NCI-H1105 (cell line): ENCODE data around the gene NLK.

Source experiments
- DNase-seq: peaks from one replicate; lab custom pipeline; 2025; lab: John Stamatoyannopoulos, UW

Gene NLK

GRCh38 chr17:28113269-28113668 lies 70.8 kb downstream of the NLK start:
- no peak for DNase-seq

- no peak for DNase-seq
Measured at GRCh38 chr17:28115046-28115445, 72.6 kb downstream of the NLK start.

DNA sequence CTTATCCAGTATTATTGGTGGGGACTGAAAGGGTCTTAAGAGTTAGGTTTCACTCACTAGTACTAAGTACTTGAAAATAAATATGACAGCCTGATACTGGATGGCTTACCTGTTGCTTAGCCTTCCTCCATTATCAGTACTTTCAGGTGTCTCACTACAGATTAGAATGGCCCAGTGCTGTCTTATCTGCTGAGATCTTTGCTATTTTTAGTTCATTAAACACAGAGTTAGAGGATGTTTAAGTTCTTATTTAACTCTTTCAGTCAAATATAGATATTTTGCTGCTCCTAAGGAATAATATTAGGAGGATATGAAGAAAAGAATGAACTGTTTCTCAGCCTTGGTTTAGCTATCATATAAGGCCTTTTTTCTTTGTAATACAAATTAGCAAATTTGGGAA lies 74.8 kb downstream of the NLK start:
- no peak for DNase-seq

- no peak for DNase-seq
Measured at GRCh38 chr17:28118362-28118761, 75.9 kb downstream of the NLK start.

DNA sequence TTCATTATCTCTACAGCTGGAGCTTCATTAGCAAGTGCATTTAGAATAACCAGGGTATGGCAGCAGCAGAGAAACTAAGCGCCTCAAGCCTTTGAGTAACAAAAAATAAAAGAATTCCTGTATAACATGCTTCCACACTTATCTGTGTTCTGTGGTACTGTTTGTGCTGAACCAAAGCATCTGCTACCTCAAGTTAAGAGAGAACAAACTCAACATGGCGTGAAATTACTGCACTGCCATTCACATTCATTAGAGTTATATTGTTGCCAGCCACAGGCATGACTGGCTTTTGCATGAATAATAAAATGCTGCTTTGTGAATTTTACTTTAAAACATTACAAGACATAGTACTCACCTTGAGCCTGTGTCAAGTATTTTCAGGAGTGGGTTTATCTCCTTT lies 76.6 kb downstream of the NLK start:
- no peak for DNase-seq

DNA sequence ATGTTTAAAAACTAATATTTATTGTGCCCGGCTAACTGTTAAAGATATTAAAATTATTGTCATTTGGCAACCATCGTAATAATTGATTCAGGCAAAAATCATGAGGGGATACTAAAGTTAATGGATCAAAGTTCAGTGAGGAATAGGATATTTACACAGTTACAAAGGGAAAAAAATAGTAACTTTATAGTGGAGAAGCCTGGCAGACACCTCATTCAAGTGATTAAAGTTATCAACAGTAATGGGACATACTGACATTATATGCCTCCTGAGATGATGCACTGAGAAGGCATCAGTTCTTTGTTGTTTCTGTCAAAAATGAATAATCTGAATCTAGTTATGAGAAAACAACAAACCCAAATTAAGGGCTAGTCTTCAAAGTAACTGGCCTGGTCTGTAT lies 77.1 kb downstream of the NLK start:
- DNase-seq, result no peak

DNA sequence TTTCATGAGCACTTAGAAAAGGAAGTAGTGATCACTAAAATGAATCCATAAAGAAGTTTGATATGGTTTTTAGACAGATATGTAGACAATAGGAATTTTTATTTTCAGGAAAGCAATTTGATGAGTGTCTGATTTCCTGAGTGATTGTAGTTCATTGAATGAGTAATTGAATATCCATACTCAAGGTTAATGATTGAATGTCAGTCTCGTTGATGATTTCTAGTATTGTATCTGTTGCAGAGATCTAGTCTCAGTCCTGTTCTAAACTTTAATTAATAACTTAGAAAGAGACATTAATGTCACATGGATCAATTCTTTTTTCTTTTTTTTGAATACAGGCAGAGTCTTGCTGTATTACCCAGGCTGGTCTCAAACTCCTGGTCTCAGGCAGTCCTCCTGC lies 78.3 kb downstream of the NLK start:
- no peak for DNase-seq

DNA sequence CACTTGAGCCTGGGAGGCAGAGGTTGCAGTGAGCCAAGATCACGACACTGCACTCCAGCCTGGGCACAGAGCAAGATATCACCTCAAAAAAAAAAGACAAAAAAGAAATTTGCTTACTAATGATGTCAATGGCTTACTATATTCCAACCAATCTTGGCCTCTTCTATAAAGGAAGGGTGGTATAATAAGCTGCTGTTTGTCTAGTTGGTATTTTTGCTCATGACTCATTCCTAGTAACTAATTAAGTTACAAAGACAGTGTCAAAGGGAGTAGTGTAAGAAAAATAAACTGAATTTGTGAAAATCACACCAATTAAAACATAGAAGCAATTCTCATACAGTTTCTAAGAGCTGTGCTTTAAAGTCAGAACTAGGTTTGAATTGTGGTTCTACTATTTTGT lies 82.5 kb downstream of the NLK start:
- no peak for DNase-seq

- DNase-seq, result no peak
Measured at GRCh38 chr17:28125526-28126378, 83.3 kb downstream of the NLK start.

- DNase-seq, result no peak
Measured at GRCh38 chr17:28127196-28127595, 84.7 kb downstream of the NLK start.

- DNase-seq, result no peak
Measured at GRCh38 chr17:28128779-28129178, 86.3 kb downstream of the NLK start.

GRCh38 chr17:28130472-28130871 lies 88.0 kb downstream of the NLK start:
- DNase-seq, result no peak

- DNase-seq, result no peak
Measured at GRCh38 chr17:28131599-28131998, 89.1 kb downstream of the NLK start.

GRCh38 chr17:28133562-28133970 lies 91.1 kb downstream of the NLK start:
- no peak for DNase-seq

DNA sequence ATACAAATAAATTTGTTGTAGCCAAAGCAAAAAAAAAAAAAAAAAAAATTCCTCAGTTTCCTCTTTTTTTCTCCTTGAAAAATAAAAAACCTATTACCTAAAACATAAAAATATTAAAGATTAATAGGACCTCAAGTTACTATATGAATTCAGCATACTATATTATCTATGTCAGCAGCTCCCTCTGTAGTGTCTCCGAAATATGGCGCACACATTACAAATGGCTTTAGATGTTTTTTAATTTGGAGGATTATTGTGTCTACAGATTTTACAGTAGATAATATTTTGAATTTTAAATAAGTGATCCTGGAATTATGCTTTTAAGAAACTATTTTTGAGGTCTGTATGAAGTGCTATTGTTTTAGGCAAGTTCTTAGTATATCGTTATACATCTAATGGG lies 94.4 kb downstream of the NLK start:
- DNase-seq, result no peak

GRCh38 chr17:28139822-28140221 lies 97.3 kb downstream of the NLK start:
- no peak for DNase-seq

- no peak for DNase-seq
Measured at GRCh38 chr17:28141313-28141712, 98.8 kb downstream of the NLK start.

GRCh38 chr17:28141773-28142172 lies 99.3 kb downstream of the NLK start:
- DNase-seq, result no peak

DNA sequence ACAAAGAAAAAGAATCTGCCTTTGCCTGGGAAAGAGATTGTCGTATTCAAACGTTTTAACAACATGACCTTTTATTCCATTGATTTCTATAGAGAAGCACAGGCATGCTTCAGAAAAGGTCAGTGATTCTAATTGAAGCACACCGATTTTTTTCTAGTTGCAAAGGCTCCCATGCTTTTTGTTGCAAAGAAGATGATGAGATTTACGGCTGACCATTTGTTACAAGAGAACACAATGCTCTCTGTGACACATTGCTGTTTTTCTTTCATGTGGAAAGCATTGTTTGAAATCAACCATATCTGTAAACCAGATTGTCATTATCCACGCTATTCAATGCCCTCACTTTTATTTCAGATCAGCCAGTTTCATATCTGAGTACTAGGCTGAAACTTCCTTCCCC lies 99.8 kb downstream of the NLK start:
- DNase-seq, result no peak

DNA sequence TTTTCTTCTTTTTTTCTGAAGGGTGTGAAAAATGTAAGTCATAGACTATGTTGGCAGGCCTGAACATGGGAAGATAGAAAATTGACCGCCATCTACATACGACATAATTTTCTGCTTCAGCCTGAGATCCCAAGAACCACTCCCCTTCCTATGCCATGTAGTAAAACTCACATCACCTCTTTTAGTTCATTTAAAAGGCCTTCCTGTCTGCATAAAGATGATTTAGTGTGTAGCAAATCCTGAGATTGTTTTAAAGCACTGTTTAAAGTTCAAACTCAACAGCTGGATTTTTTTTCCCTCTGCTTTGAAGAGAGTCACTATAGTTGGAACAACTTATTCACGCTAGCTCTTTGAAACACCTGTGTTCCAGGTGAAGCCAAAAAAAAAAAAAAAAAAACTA lies 101.5 kb downstream of the NLK start:
- DNase-seq, result no peak

DNA sequence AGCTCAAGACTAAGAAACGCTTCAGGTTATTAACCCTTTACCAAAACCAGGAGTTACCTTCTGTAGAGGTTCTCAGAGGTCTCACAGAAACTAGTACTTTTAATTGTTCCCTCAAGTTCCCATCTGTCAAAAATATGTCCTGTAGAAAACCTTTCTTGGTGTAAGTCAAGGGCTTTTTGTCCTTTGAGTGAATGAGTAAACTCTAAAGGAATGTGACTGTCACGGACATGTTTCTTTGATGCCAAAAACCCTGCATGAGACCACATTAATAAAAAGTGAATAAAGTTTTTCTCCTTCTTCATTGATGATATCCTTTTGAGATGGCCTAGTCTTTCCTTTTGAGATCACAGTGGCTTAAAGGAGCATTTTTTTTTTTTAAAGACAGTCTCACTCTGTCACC lies 102.9 kb downstream of the NLK start:
- no peak for DNase-seq

GRCh38 chr17:28147017-28147416 lies 104.5 kb downstream of the NLK start:
- peak; percentile 70 for DNase-seq

DNA sequence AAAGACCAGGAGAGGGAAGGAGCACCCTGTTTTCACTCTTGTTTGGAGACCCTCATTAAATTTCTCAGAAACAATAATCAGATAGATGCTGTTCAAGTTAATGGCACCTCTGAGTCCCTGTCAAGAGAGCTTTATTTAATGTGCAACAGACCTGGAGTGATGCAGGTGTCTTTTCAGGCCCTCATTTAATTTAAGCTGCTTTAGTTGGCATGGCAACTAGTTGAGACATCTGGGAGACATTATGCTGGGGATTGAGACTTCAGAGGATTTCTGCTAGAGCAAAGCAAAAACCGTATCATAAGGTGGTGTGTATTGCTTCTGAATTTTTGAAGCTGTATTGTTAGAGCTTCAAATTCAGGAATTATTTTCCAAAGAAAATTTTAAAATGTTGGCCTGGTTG lies 108.5 kb downstream of the NLK start:
- DNase-seq, result peak; percentile 60

GRCh38 chr17:28154214-28154613 lies 111.7 kb downstream of the NLK start:
- DNase-seq, result no peak
